K562 (cell line): ENCODE measurements around the gene PLD6. TPM values are rescaled to one million over a fixed set of nuclear protein-coding genes. Genes with fewer than 3 reads are reported as not detected.

Experiments
- GABPB2 ChIP-seq: fragments of 250-450 bp; sonication (Bioruptor Pico); conservative IDR thresholded peaks from 2 replicates; pipeline ENCODE4 v1.5.1; 2021; ENCODE audit warnings: mild to moderate bottlenecking
- HDAC1 ChIP-seq, 2 experiments: fragments of 450-650 bp; IDR thresholded peaks; 2 replicates each; pipeline ENCODE4 v1.6.1; 2016 to 2017; ENCODE audit warnings: inconsistent platforms in 1 of 2, mild to moderate bottlenecking in 1 of 2, moderate library complexity in 1 of 2
- JUN ChIP-seq, 2 experiments: sonication (generic) in 1 of 2; formaldehyde crosslinking in 1 of 2; IDR thresholded peaks; 2 replicates each; pipeline versions ENCODE4 v1.6.1 to v1.8.0; 2012 to 2022; ENCODE audit warnings: borderline replicate concordance in 2 of 2, mild to moderate bottlenecking in 2 of 2, improper control_type of control experiment in 1 of 2, low read depth in 1 of 2, low read length in 1 of 2, missing genetic modification reagents in 1 of 2
- SP1 ChIP-seq: sonication (generic); formaldehyde crosslinking; IDR thresholded peaks from 2 replicates; pipeline ENCODE4 v1.8.1; 2022; ENCODE audit warnings: mild to moderate bottlenecking, missing genetic modification reagents
- polyA plus RNA-seq, 8 experiments: library from polyadenylated mRNA; depleted of rRNA in 4 of 8; stranded (reverse) in 5 of 8; unstranded in 3 of 8; fragments of >200 nt; fragmentation: Nextera tagmentation in 2 of 8; fragmentation: Illumina TruSeq in 1 of 8; extraction: Ambion mirVana in 2 of 8; extraction: Trizol in 1 of 8; gene quantifications; 2 replicates each; pipeline versions ENCODE4 v1.2.1 to v1.2.3, GENCODE V29; 2011 to 2014; ENCODE audit warnings: inconsistent platforms in 1 of 8, missing spikeins in 1 of 8
- total RNA-seq, 7 experiments: library from RNA; depleted of rRNA in 6 of 7; stranded (reverse); fragments of >200 nt in 6 of 7; fragmentation: Illumina TruSeq in 2 of 7; extraction: Trizol in 2 of 7; gene quantifications; 2 replicates each; pipeline versions ENCODE4 v1.2.1 to v1.2.3, GENCODE V29; 2011 to 2021; ENCODE audit warnings: low replicate concordance in 1 of 7
- TF ChIP-seq, protein P1 (sequence below): fragments of 450-650 bp; IDR thresholded peaks from 2 replicates; pipeline ENCODE4 v1.6.1; 2016; ENCODE audit warnings: mild to moderate bottlenecking, moderate library complexity

Gene PLD6
- total and polyA plus RNA-seq, 9 of the 15 experiments (the other 6 are each of a cell fraction or from before 2014, with no cell fraction given) = 3.6 to 15.6 (median 10.0) TPM

DNA sequence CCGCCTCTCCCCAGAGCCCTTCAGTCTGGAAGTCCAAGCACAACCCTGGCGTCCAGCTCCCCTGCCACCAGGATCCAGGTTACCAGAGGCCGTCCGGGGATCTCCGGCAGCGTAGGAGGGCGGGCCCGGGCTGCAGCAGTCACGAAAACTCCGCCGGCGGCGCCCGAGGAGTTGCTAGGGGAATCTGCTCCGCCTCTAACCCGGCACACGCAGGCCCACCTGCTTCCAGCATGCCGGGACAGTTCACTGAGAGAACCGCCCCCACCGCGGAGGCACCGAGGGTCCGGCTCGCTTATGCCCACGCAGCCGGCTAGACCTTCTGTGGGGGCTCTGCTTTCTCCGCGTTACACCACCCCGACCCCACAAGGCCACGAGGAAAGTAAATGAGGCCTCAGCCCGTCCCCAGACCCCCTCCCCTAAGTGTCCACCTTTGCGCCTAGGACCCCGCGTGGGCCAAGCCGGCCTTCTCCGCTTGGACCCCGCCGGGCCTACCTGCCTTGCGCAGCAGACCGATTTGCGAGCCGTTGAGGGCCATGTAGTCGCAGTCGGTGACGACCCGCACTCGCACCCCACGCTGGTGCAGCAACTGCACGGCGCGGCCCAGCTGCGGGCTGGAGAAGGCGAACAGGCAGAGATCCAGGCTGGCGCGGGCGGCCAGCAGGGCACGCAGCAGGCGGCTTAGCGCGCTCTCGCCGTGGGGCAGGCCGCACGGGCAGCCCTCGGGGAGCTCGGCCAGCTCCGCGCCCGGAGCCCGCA is 587 bp downstream of the PLD6 start (continued):
- TF ChIP-seq, protein P1, sequence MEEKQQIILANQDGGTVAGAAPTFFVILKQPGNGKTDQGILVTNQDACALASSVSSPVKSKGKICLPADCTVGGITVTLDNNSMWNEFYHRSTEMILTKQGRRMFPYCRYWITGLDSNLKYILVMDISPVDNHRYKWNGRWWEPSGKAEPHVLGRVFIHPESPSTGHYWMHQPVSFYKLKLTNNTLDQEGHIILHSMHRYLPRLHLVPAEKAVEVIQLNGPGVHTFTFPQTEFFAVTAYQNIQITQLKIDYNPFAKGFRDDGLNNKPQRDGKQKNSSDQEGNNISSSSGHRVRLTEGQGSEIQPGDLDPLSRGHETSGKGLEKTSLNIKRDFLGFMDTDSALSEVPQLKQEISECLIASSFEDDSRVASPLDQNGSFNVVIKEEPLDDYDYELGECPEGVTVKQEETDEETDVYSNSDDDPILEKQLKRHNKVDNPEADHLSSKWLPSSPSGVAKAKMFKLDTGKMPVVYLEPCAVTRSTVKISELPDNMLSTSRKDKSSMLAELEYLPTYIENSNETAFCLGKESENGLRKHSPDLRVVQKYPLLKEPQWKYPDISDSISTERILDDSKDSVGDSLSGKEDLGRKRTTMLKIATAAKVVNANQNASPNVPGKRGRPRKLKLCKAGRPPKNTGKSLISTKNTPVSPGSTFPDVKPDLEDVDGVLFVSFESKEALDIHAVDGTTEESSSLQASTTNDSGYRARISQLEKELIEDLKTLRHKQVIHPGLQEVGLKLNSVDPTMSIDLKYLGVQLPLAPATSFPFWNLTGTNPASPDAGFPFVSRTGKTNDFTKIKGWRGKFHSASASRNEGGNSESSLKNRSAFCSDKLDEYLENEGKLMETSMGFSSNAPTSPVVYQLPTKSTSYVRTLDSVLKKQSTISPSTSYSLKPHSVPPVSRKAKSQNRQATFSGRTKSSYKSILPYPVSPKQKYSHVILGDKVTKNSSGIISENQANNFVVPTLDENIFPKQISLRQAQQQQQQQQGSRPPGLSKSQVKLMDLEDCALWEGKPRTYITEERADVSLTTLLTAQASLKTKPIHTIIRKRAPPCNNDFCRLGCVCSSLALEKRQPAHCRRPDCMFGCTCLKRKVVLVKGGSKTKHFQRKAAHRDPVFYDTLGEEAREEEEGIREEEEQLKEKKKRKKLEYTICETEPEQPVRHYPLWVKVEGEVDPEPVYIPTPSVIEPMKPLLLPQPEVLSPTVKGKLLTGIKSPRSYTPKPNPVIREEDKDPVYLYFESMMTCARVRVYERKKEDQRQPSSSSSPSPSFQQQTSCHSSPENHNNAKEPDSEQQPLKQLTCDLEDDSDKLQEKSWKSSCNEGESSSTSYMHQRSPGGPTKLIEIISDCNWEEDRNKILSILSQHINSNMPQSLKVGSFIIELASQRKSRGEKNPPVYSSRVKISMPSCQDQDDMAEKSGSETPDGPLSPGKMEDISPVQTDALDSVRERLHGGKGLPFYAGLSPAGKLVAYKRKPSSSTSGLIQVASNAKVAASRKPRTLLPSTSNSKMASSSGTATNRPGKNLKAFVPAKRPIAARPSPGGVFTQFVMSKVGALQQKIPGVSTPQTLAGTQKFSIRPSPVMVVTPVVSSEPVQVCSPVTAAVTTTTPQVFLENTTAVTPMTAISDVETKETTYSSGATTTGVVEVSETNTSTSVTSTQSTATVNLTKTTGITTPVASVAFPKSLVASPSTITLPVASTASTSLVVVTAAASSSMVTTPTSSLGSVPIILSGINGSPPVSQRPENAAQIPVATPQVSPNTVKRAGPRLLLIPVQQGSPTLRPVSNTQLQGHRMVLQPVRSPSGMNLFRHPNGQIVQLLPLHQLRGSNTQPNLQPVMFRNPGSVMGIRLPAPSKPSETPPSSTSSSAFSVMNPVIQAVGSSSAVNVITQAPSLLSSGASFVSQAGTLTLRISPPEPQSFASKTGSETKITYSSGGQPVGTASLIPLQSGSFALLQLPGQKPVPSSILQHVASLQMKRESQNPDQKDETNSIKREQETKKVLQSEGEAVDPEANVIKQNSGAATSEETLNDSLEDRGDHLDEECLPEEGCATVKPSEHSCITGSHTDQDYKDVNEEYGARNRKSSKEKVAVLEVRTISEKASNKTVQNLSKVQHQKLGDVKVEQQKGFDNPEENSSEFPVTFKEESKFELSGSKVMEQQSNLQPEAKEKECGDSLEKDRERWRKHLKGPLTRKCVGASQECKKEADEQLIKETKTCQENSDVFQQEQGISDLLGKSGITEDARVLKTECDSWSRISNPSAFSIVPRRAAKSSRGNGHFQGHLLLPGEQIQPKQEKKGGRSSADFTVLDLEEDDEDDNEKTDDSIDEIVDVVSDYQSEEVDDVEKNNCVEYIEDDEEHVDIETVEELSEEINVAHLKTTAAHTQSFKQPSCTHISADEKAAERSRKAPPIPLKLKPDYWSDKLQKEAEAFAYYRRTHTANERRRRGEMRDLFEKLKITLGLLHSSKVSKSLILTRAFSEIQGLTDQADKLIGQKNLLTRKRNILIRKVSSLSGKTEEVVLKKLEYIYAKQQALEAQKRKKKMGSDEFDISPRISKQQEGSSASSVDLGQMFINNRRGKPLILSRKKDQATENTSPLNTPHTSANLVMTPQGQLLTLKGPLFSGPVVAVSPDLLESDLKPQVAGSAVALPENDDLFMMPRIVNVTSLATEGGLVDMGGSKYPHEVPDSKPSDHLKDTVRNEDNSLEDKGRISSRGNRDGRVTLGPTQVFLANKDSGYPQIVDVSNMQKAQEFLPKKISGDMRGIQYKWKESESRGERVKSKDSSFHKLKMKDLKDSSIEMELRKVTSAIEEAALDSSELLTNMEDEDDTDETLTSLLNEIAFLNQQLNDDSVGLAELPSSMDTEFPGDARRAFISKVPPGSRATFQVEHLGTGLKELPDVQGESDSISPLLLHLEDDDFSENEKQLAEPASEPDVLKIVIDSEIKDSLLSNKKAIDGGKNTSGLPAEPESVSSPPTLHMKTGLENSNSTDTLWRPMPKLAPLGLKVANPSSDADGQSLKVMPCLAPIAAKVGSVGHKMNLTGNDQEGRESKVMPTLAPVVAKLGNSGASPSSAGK = 0 out of 2 replicates have a peak, but pooled peaks have one; percentile 35
- TF ChIP-seq GABPB2 (no peak), JUN (IDR thresholded peaks at IDR 0.05; ENCODE audit: borderline replicate concordance, low read depth, low read length) (no peak), JUN (CRISPR knock-in tag; IDR thresholded peaks at IDR 0.05; ENCODE audit: borderline replicate concordance) (0 out of 2 replicates have a peak, but pooled peaks have one; percentile 66), SP1 (peak; percentile 41; the same call in 1 of the 2 replicates), HDAC1 (IDR thresholded peaks at IDR 0.05) (0 out of 4 replicates have a peak, but pooled peaks of 1 of the 2 experiments have one; percentile 42)
